ENCODE results near the gene SMARCD1. TPM values are rescaled to one million over a fixed set of nuclear protein-coding genes. Genes with fewer than 3 reads are reported as not detected.

SMARCD1 gene
- polyA plus RNA-seq, 3 donors, result 184 to 205 (median 190) TPM

- DNase-seq, result no peak
These were observed 17.0 kb downstream of the SMARCD1 start for GRCh38 chr12:50102131-50102531.

- DNase-seq, result no peak
These were observed 17.6 kb downstream of the SMARCD1 start for GRCh38 chr12:50102646-50103309.

DNA sequence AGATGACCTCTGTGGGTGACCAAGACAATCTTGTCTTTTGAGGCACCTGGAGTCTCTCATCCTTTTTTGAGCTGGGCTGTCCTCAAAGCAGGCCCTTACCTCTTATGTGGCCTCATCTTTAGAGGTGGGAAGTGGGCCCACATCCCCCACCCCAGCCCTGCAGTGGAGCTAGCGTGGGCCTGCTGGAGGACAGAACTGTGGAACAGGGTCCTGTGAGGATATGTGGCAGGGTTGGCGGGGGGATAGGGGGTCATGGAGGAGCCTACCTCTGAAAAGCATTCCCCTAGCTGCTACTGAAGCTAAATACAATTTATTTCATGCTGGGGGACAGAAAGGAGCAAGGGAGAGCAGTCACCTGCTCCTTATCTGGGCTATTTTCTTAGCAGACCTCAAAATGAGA, 18.2 kb downstream of the SMARCD1 start:
- no peak for DNase-seq

GRCh38 chr12:50103767-50104321, 18.7 kb downstream of the SMARCD1 start, which contains the start of gene GPD1:
TSS of gene GPD1 (plus strand) at chr12:50104008. CDS start at chr12:50104051, 43 bp downstream.
- DNase-seq, result peak; percentile 58

DNA sequence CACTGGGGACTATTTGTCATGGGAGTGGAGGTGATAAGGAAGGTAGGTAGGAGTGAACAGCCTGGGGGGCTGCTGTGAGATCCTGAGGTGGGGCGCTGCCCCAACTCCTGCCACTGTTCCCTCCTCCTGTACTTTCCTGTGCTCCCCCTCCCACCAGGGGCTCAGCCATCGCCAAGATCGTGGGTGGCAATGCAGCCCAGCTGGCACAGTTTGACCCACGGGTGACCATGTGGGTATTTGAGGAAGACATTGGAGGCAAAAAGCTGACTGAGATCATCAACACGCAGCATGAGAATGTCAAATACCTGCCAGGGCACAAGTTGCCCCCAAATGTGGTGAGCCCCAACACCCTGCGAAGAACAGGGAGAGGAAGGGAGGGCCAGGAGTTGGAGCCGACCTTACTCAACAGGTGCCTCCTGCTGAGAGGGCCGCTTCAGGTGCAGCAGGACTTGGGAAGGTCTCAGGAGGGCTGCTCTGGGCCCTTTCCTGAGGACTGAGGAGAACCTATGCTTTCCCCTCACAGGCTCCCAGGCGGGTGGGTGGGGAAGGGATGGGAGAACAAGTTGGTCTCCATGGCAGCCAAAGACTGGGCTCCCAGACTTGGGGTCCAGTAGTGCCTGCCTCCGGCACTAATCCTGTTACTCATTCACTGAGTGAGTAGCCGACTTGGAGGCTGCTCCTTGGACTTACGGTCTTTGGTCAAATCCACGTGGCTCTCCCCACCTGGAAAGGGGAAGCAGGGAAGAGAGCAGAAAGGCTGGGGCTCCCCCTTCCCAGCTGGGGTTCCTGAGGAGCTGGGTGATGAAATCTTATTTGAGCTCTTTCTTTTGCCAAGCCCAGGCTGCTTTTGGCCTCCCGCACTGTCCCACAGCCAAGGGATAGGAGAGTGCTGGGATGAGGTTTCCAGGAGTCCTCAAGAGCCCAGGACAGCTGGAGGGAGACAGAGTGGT, 19.6 kb downstream of the SMARCD1 start:
- no peak for DNase-seq

DNA sequence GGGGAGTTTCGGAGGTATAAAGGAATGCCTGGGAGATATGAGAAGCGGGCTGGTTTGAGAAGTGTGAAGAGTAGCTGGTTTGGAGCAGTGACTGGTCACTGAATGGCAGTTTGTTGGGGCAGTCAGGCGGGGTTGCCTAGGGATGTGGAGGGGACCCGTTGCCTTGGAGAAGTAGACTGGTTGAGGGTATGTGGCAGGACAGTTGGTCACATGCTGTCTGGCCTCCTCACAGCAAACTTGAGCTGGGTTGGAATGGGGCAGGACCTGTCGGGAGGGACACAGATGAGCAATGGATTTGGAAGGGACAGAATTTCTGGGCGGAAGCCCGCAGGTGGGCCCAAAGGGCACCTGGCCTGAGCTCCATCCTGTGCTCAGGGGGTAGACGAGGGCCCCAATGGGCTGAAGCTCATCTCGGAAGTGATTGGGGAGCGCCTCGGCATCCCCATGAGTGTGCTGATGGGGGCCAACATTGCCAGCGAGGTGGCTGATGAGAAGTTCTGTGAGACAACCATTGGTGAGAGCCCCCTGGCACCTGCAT, 20.8 kb downstream of the SMARCD1 start:
- DNase-seq, result no peak

DNA sequence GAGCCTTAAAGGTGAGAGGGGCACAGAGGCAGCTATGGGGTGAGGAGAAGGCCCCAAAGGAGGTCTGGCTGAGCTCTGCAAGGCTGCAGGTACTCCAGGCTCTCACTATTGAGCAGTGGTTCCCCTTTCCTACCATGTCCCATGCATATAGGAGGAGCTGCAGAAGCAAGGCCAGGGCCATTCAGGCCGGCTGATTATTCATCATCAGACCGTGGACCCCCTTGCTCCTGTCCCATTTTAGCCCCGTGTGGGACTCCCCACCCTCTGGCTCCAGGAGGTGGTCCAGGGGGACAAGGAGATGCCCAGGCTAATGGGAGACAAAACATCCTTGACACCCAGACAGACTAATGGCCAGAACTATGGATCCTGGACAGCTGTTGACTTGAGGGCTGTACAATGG, 21.8 kb downstream of the SMARCD1 start:
- DNase-seq, result no peak

GRCh38 chr12:50107416-50108268, 22.5 kb downstream of the SMARCD1 start:
- no peak for DNase-seq

DNA sequence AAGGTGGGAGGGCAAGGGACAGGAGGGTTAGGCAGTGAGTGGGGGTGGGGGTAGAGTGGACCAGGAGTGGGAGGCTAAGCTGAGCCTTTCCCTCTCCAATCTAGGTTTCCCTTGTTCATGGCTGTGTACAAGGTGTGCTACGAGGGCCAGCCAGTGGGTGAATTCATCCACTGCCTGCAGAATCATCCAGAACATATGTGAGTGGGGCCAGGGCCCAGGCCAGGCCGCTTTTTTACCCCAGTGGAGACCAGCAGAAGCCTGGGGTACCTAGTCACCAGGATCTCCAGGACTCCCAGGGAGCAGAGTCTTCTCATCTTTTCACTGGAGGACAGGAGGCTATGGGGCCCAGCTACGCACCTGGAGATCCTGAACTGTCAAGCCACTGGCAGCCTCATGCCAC, 24.2 kb downstream of the SMARCD1 start:
- DNase-seq, result no peak

DNA sequence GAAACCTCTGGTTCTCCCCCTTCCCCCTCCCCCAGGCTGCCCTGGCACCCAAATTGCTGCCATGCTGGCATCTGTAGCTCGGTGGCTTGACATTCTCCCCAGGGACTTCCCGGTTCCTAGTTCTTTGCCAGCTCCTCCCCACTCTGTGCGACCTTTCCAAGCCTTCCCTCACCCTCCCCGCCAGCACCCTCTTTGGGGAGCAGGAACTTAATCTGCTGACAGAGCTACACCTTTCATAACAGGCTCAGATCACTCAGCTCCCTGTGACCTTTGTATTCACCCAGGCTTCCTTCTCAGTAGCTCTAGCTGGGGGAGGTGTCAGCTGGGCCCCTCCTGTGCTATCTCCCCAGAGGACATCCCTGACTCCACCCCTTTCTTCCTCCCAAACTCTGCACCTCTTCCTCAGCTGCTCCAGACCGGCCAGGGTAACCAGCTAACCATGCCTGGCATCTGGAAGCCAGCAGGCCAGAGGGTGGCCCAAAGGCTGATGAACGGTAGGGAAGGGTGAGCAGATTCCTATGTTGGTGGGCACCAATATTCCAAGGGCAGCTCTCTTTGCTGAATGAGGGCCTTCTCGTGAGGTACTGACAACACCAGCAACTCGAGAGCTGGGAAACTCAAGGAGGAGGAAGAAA, 25.1 kb downstream of the SMARCD1 start:
- no peak for DNase-seq

DNA sequence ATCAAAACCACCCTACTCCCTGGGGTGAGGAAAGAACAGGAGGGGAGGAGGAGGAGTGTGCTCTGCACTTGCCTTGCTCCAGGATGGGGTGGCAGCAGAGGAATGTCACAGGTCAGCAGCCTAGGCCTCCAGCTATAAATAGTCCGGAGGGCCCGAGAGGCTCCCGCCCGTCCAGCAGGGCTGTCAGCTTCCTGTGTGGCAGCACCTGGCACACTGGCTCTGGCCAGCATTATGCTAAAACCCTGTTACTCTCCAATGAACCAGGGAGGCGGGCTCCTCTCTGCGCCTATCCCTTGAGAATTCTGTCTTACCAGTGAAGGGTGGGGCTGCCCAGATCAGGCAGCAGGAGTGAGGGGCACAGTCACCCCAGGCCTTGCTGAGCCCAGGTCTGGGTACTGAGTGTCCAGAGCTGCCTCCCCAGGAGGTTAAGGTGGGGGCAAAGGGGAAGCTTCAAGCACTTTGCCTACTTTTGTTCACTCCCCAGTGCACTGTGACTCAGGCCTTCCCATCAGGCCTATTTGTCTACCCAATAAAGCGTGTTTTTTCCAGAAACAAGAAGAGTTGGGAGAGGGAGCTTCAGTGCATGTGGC, 25.7 kb downstream of the SMARCD1 start:
- peak; percentile 87 for DNase-seq

DNA sequence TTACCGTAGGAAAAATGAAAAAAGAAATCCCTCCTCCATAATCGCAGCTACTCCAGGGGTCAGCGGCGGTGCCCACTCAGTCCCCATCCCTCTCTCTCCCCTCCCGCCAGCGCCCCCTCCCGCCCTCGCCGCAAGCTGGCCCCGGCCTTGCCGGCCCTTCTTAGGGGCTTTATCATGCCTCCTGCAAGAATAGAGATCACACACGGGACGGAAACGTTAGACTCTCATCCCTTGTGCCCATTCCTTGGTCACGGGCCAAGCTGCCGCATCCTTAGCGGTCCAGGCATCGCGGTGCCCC, 26.2 kb downstream of the SMARCD1 start:
- DNase-seq, result no peak

- DNase-seq, result peak; percentile 99
These were observed 26.7 kb downstream of the SMARCD1 start, which contains the start of gene COX14 for GRCh38 chr12:50111693-50112455. TSS of gene COX14 (plus strand) at chr12:50112236. CDS start at chr12:50120044, 7,808 bp downstream.

GRCh38 chr12:50112456-50113218, 27.5 kb downstream of the SMARCD1 start:
- DNase-seq, result peak; percentile 26

- no peak for DNase-seq
These were observed 32.0 kb downstream of the SMARCD1 start for GRCh38 chr12:50117057-50117622.

- no peak for DNase-seq
These were observed 34.2 kb downstream of the SMARCD1 start for GRCh38 chr12:50119387-50119786.

- DNase-seq, result no peak
These were observed 35.4 kb downstream of the SMARCD1 start for GRCh38 chr12:50120521-50120920.

DNA sequence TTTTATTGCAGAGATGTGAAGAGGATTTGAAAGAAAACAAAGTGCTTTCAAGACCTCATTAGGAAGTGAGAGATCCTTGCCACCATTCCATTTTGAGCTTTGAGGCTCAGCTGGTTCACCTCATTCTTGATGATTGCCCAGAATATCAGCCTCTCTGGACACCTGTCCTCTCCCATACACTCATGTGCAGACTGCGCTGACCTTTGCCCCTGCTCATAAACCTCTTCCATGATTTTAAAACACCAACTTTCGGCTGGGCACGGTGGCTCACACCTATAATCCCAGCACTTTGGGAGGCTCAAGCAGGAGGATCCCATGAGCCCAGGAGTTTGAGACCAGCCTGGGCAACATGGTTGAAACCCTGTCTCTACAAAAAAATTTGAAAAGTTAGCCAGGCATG, 35.8 kb downstream of the SMARCD1 start:
- no peak for DNase-seq

GRCh38 chr12:50121641-50122040, 36.5 kb downstream of the SMARCD1 start:
- no peak for DNase-seq

Data from renal pelvis (tissue), 4 donors.